Neural crest cell (in vitro differentiated cells): ENCODE results near the gene ASTN2. TPM values are rescaled to one million over a fixed set of nuclear protein-coding genes. Genes with fewer than 3 reads are reported as not detected.
A peak's percentile ranks its signal among the peaks of the same experiment; 100 is the strongest.

Experiments used
- DNase-seq: peaks from one replicate; pipeline ENCODE4 v3.0.0; 2021; ENCODE audit warnings: low read depth, mixed read lengths, low spot score
- H3K27ac Mint-ChIP-seq: one replicate; pipeline ENCODE4 v1.8.0; 2021; ENCODE audit warnings: mild to moderate bottlenecking, mixed read lengths; ENCODE audit not compliant: unreplicated experiment
- H3K27me3 Mint-ChIP-seq: 2 replicates; pipeline ENCODE4 v1.8.0; 2021; ENCODE audit warnings: low read depth, mild to moderate bottlenecking, mixed read lengths
- H3K36me3 Mint-ChIP-seq: 2 replicates; pipeline ENCODE4 v1.8.0; 2021; ENCODE audit warnings: low read depth, mild to moderate bottlenecking, mixed read lengths
- H3K4me1 Mint-ChIP-seq: 2 replicates; pipeline ENCODE4 v1.8.0; 2021; ENCODE audit warnings: mixed read lengths
- H3K4me3 Mint-ChIP-seq: one replicate; pipeline ENCODE4 v1.8.0; 2021; ENCODE audit warnings: mild to moderate bottlenecking, mixed read lengths
- H3K9me3 Mint-ChIP-seq: 2 replicates; pipeline ENCODE4 v1.8.0; 2021; ENCODE audit warnings: mixed read lengths
- CTCF ChIP-seq: fragments of 200-600 bp; sonication (generic); conservative IDR thresholded peaks from 2 replicates; pipeline ENCODE4 v1.5.0; 2021; ENCODE audit warnings: antibody characterized with exemption, mild to moderate bottlenecking
- total RNA-seq: library from RNA; stranded (reverse); gene quantifications from 2 replicates; pipeline ENCODE4 v1.2.1, GENCODE V29; 2021

ASTN2 gene
- total RNA-seq, 1 donor from 2014 or later = 7.3 TPM

GRCh38 chr9:117063721-117064471 is 351.0 kb downstream of the ASTN2 start:
- Mint-ChIP-seq H3K9me3 (no peaks in the 10 kb centered on the region), H3K4me1 (no peaks in the 10 kb centered on the region), H3K4me3 (no peak overlapping the region), H3K27me3 (peaks cover 2% of the 10 kb centered on the region), H3K27ac (no peak overlapping the region), H3K36me3 (no peaks in the 10 kb centered on the region)
- no peak for TF ChIP-seq CTCF
- no peak for DNase-seq

GRCh38 chr9:117060963-117061362 is 353.9 kb downstream of the ASTN2 start:
- no peaks in the 10 kb centered on the region for H3K36me3 Mint-ChIP-seq
- no peak for TF ChIP-seq CTCF
- H3K4me1 Mint-ChIP-seq = no peaks in the 10 kb centered on the region
- no peak for DNase-seq
- no peak overlapping the region for H3K4me3 Mint-ChIP-seq
- H3K27me3 Mint-ChIP-seq = peaks cover 7% of the 10 kb centered on the region
- H3K9me3 Mint-ChIP-seq = no peaks in the 10 kb centered on the region
- H3K27ac Mint-ChIP-seq = no peak overlapping the region

- Mint-ChIP-seq H3K4me1 (no peaks in the 10 kb centered on the region), H3K36me3 (no peaks in the 10 kb centered on the region), H3K9me3 (no peaks in the 10 kb centered on the region), H3K27me3 (no peaks in the 10 kb centered on the region), H3K4me3 (no peak overlapping the region), H3K27ac (no peak overlapping the region)
- DNase-seq = no peak
- TF ChIP-seq CTCF = no peak
These were observed 364.9 kb downstream of the ASTN2 start for GRCh38 chr9:117050007-117050406.

GRCh38 chr9:117046666-117047327 is 368.1 kb downstream of the ASTN2 start:
- no peak for DNase-seq
- Mint-ChIP-seq H3K4me3 (no peak overlapping the region), H3K27ac (no peak overlapping the region), H3K4me1 (peaks cover 4% of the 10 kb centered on the region), H3K36me3 (no peaks in the 10 kb centered on the region), H3K9me3 (no peaks in the 10 kb centered on the region), H3K27me3 (peaks cover 8% of the 10 kb centered on the region)
- peak; percentile 44 for TF ChIP-seq CTCF

GRCh38 chr9:117044241-117044640 is 370.6 kb downstream of the ASTN2 start:
- Mint-ChIP-seq H3K4me1 (peaks cover 9% of the 10 kb centered on the region), H3K36me3 (no peaks in the 10 kb centered on the region), H3K4me3 (no peak overlapping the region), H3K27ac (no peak overlapping the region), H3K27me3 (peaks cover 8% of the 10 kb centered on the region), H3K9me3 (no peaks in the 10 kb centered on the region)
- no peak for TF ChIP-seq CTCF
- DNase-seq = no peak
